GM12891 (cell line): ENCODE results near the gene IGFBP7.

ENCODE experiments used
- DNase-seq: peaks from one replicate; pipeline ENCODE4 v3.0.0; 2011; ENCODE audit warnings: low spot score; ENCODE audit not compliant: insufficient read length
- FAIRE-seq: peaks from 2 replicates; lab custom pipeline; 2011; peaks lifted over from hg19 to GRCh38; lab: Jason Lieb, UNC
- PAX5 ChIP-seq: IDR thresholded peaks from 2 replicates; pipeline ENCODE4 v1.6.1; 2011; ENCODE audit warnings: low read length, moderate library complexity, mild to moderate bottlenecking; ENCODE audit not compliant: insufficient read depth, severe bottlenecking
- POLR2A ChIP-seq: IDR thresholded peaks from 2 replicates; pipeline ENCODE4 v1.6.1; 2011; ENCODE audit warnings: low read depth, low read length, control low read depth
- POLR2AphosphoS5 ChIP-seq: IDR thresholded peaks from 2 replicates; pipeline ENCODE4 v1.6.1; 2011; ENCODE audit warnings: low read depth, low read length, control low read depth
- POU2F2 ChIP-seq: IDR thresholded peaks from 2 replicates; pipeline ENCODE4 v1.6.1; 2011; ENCODE audit warnings: low read depth, mild to moderate bottlenecking, control low read depth, low read length, moderate library complexity
- SPI1 ChIP-seq: IDR thresholded peaks from 2 replicates; pipeline ENCODE4 v1.6.1; 2011; ENCODE audit warnings: low read depth, low read length, control low read depth
- TAF1 ChIP-seq: IDR thresholded peaks from 2 replicates; pipeline ENCODE4 v1.6.1; 2011; ENCODE audit warnings: low read depth, low read length, control low read depth

IGFBP7 gene

GRCh38 chr4:57089549-57089948 is 20.6 kb downstream of the IGFBP7 start:
- TF ChIP-seq POLR2AphosphoS5 (no peak), POU2F2 (no peak), SPI1 (no peak), PAX5 (no peak), TAF1 (no peak), POLR2A (no peak)
- FAIRE-seq (no peak), DNase-seq (no peak)

- no peak for TF ChIP-seq POU2F2
- TF ChIP-seq POLR2AphosphoS5 = no peak
- no peak for TF ChIP-seq SPI1
- no peak for TF ChIP-seq POLR2A
- no peak for TF ChIP-seq PAX5
- TF ChIP-seq TAF1 = no peak
- no peak for FAIRE-seq
- no peak for DNase-seq
Observed at GRCh38 chr4:57086031-57086723, 24.0 kb downstream of the IGFBP7 start.

GRCh38 chr4:57085278-57085677 is 24.9 kb downstream of the IGFBP7 start:
- FAIRE-seq = no peak
- TF ChIP-seq POLR2A = no peak

GRCh38 chr4:57084360-57084759 is 25.8 kb downstream of the IGFBP7 start:
- DNase-seq (no peak), FAIRE-seq (no peak)
- TF ChIP-seq POU2F2 (no peak), POLR2A (no peak), SPI1 (no peak), POLR2AphosphoS5 (no peak), TAF1 (no peak), PAX5 (no peak)

More at GRCh38 chr4:57085278-57085677, 24.9 kb downstream of the IGFBP7 start:
- no peak for DNase-seq

- TF ChIP-seq PAX5 = no peak
- no peak for TF ChIP-seq TAF1
- no peak for TF ChIP-seq POLR2A
- DNase-seq (no peak), FAIRE-seq (no peak)
Observed at GRCh38 chr4:57083090-57083489, 27.1 kb downstream of the IGFBP7 start.

GRCh38 chr4:57081651-57082621 is 28.2 kb downstream of the IGFBP7 start:
- FAIRE-seq = no peak

GRCh38 chr4:57080781-57081650 is 29.2 kb downstream of the IGFBP7 start:
- FAIRE-seq (no peak), DNase-seq (no peak)
- no peak for TF ChIP-seq TAF1
- TF ChIP-seq POU2F2 = no peak
- no peak for TF ChIP-seq SPI1
- TF ChIP-seq POLR2A = no peak
- no peak for TF ChIP-seq PAX5
- TF ChIP-seq POLR2AphosphoS5 = no peak

More at GRCh38 chr4:57081651-57082621, 28.2 kb downstream of the IGFBP7 start:
- no peak for DNase-seq
- TF ChIP-seq POU2F2 (no peak), POLR2A (no peak), SPI1 (no peak)

- DNase-seq (no peak), FAIRE-seq (no peak)
- TF ChIP-seq SPI1 = no peak
- TF ChIP-seq POLR2AphosphoS5 = no peak
- TF ChIP-seq TAF1 = no peak
- TF ChIP-seq POLR2A = no peak
- TF ChIP-seq POU2F2 = no peak
- no peak for TF ChIP-seq PAX5
Observed at GRCh38 chr4:57078685-57079521, 31.3 kb downstream of the IGFBP7 start.
